Astrocyte of the spinal cord (primary cell): Measurements from ENCODE around the gene ELFN2.
"Not testable (repeated sequence)": the region's sequence is repeated elsewhere in the genome, so short reads cannot be mapped to it uniquely, and the experiment has no call there.

Experiments used
- DNase-seq: peaks from one replicate; pipeline ENCODE4 v3.0.0; 2011; ENCODE audit warnings: low read depth, low spot score
- H3K4me3 ChIP-seq: 2 replicates; pipeline ENCODE4 v1.5.1; 2011; ENCODE audit warnings: low read depth, mild to moderate bottlenecking, low read length, moderate library complexity
- in situ Hi-C: cut with HindIII; loops from 2 replicates; pipeline ENCODE4 v1.10.0; 2017; ENCODE audit warnings: low sequenced_read_pairs
- TF ChIP-seq, protein P1 (sequence below): IDR thresholded peaks from 2 replicates; pipeline ENCODE4 v1.5.1; 2012; ENCODE audit warnings: low read depth, mild to moderate bottlenecking, low read length, inconsistent platforms

Gene ELFN2

DNA sequence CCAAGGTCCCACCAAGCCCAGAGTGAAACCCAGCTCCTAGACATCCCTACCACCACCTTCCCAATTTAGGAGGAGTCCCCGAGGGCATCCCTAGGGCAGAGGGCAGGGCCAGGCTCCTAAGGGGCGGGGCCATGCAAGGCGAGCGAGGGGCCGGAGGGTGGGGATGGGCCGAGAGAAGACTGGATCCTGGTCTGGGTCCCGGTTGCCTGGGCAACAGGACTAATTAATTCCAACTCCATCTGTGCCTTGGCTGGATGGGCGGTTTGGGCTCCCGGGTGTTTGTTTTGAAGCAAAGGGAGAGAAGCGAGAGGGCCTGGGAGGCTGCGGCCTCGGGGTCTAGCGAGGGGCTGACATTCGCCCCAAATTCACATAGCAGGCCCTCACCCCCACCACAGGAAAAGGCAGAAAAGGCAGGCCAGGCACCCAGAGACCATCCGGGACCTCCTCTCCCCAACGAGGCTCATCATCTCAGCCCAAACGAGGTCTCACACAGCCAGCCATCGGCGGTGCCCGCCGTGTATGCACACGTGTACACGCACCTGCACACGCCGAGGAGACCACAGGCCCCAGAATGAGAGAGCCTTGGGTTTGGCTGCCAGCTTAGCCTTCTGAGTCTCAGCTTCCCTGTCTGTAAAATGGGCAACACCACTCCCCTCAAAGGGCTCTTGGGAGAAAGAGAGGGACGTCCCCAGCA, 23.9 kb downstream of the ELFN2 start:
- in situ Hi-C loops: no loop called here
- H3K4me3 ChIP-seq: no peak overlapping the region
- TF ChIP-seq, protein P1, sequence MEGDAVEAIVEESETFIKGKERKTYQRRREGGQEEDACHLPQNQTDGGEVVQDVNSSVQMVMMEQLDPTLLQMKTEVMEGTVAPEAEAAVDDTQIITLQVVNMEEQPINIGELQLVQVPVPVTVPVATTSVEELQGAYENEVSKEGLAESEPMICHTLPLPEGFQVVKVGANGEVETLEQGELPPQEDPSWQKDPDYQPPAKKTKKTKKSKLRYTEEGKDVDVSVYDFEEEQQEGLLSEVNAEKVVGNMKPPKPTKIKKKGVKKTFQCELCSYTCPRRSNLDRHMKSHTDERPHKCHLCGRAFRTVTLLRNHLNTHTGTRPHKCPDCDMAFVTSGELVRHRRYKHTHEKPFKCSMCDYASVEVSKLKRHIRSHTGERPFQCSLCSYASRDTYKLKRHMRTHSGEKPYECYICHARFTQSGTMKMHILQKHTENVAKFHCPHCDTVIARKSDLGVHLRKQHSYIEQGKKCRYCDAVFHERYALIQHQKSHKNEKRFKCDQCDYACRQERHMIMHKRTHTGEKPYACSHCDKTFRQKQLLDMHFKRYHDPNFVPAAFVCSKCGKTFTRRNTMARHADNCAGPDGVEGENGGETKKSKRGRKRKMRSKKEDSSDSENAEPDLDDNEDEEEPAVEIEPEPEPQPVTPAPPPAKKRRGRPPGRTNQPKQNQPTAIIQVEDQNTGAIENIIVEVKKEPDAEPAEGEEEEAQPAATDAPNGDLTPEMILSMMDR: no peak
- no peak for DNase-seq

DNA sequence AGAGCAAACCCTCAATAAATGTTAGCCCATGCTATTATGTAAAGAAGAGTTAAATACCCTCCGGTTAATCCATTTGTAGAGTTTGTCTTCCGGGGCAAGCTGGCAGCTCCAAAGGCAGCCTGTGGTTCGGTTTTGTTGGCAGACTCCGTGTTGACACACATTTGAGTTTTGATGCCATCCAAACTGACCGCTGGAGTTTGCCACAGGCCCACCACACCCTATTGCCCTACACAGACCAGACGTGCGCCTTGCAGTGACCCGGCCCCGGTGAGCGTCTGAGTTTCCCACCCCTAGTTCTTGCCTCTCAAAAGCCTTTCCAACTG, 25.1 kb downstream of the ELFN2 start:
- TF ChIP-seq, protein P1: no peak
- DNase-seq: no peak
- in situ Hi-C loops: no loop called here
- H3K4me3 ChIP-seq: no peak overlapping the region

DNA sequence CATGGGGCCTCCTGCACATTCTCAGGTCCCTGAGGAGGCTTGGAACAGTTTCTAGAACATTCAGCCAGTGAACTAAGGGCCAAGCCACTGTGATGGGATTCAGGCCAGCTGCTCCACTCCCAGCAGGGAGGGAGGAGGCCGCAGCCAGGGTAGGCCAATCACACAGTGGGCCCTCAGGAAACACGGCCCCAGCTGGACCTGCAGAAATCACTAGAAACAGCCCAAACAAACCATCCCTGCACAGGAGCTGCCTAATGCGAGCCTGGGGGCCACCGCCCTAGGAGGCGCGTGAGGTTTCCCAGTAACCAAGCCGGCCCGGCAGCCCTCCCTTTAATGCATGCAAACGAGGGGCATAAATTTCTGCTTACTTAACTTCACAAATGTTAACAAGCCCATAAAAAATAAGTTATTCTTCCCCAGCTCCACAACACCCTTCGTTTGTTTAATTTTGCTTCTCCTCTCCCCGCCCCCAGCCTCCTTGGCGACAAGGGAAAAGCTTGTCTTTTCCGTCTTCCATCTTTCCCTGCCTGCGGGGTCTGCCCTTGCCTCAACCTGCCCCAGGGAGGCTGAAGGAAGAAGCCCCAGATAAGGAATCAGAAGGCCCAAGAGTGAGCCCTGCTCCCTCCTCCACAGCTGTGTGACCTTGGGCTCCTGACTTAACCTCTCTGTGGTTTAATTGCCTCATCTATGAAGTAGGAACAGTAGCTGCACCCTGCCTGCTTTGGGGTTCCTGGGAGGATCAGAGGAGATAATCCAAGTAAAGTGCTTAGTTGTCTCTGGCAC, 25.7 kb downstream of the ELFN2 start:
- TF ChIP-seq, protein P1: no peak
- H3K4me3 ChIP-seq: no peak overlapping the region
- DNase-seq: peak; percentile 63
- in situ Hi-C loops: no loop called here

DNA sequence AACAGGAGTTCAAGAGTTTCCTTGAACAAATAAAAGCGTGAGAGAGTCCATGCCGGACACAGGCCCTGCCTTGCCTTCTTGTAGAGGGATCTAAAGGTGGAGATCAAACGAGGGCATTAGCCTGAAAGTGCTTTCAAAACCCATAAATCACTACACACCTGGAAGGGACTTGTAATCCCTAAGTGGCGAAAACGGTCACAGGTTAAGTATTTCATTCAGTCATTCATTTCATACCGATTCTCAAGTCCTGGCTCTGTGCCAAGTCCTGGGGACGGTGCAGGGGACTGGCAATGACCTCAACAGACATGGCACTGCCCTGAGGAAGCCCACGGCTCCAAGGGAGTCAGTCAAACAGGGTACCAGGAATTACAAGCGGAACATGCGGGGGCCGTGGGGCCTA, 26.6 kb downstream of the ELFN2 start:
- in situ Hi-C loops: no loop called here
- TF ChIP-seq, protein P1: no peak
- no peak overlapping the region for H3K4me3 ChIP-seq
- no peak for DNase-seq

DNA sequence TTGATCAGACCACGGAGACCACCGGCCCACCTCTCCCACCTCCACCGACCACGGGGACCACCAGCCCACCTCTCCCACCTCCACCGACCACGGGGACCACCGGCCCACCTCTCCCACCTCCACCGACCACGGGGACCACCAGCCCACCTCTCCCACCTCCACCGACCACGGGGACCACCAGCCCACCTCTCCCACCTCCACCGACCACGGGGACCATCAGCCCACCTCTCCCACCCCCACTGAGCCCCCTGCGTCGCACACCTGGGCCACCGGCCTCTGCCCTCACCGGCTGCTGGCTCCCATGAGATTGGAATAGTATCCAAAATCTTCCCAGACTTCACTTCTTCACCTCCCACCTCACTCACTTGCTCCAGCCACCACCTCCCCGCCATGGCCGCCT, 27.8 kb downstream of the ELFN2 start:
- DNase-seq, H3K4me3 ChIP-seq, in situ Hi-C loops: not testable (repeated sequence)

DNA sequence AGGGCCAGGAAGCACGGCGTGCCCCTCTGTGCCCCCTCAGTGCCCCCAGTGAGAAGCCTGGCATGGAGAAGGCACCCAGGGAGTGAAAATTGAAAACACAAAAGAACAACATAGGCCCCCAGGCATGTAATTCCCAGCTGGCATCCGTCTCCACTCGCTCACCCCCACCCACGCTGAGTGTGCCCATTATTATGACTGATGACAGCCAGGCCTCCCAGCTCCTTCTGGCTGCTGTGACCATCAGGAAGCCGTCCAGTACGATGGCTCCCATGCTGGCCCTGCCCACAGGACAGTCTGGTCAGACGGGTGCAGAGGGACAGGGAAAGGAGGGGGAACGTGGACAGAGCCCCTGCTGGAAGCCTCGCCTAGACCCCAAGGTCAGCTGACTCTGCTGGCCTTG, 30.1 kb downstream of the ELFN2 start:
- TF ChIP-seq, protein P1: no peak
- no peak overlapping the region for H3K4me3 ChIP-seq
- in situ Hi-C loops: no loop called here
- no peak for DNase-seq

DNA sequence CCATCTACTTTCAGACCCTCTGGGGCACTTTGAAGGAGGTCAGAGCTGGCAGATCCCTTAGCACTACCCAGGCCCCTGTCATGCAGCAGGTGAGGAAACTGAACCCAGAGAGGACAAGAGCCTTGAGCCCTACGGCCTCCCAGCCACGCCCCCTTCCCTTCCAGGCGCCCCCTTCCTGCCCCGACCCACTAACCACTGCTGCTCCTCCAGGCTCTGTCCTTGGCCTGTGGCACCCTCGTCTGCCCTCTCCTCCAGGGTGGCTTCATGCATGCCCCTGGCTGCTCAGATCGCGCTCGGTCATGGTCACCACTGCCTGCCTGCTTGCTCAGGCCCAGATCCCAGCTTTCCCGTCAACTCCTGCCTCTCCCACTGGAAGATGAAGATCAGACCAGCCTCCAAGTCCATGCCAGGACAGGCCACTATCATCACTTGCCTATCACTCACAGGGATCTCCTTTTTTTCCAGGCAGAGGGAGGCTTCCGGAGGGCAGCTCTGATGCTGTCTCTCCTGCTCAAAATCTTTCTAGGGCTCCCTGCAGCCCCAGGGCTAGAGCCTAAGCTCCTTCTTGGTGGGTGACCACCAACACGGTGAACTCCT, 30.7 kb downstream of the ELFN2 start:
- in situ Hi-C loops: no loop called here
- H3K4me3 ChIP-seq: no peak overlapping the region
- TF ChIP-seq, protein P1: no peak
- no peak for DNase-seq
